ENCODE data around the gene CSMD2.

The CSMD2 gene

DNA sequence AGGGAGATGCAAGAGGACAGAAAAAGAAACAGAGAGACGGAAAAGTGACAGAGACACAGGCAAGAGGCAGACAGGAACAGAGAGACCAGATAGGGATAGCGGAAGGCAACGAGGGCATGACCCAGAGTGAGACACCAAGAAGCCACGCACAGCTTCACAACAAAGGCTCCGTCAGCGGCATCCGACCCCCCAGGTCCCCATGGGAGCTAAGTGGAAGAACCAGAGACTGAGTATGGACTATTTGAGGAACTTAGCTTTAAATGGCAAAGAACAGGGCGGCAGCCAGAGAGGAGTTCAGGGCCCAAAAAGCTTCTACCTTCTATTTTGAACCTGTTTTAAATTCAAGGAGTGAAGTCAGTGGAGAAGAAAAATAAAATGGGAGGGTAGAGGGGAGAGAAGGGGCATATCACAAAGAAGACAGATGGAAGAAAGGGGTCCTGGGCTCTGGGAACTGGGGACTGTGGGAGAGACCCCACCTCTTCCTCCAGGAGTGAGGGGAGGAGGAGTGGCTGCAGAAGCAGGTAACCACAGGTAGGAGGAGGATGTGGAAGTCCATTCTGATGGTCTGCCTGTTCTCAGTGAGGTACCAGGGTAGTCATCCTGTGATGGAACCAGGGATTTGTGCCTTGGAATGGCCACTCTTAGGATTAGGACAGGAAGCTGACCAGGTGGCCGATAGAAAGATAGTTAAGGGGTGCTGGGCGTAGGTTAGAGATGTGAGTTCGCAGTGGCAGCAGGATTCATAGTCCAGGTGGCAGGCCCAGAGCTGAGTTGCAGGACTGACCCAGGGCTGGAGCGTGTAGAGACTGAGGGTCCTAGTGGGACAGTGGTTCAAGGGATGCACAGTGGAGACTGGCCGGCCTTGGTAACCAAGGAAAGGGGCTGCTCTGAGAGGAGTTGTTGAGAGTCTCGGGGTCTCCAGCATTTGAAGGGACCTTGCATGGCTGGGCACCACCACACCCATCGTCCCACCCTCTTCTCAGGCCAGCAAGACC is 37.7 kb downstream of the CSMD2 start:
- DNase-seq (ENCODE audit: low read depth) = no peak
- TF ChIP-seq, protein P1, sequence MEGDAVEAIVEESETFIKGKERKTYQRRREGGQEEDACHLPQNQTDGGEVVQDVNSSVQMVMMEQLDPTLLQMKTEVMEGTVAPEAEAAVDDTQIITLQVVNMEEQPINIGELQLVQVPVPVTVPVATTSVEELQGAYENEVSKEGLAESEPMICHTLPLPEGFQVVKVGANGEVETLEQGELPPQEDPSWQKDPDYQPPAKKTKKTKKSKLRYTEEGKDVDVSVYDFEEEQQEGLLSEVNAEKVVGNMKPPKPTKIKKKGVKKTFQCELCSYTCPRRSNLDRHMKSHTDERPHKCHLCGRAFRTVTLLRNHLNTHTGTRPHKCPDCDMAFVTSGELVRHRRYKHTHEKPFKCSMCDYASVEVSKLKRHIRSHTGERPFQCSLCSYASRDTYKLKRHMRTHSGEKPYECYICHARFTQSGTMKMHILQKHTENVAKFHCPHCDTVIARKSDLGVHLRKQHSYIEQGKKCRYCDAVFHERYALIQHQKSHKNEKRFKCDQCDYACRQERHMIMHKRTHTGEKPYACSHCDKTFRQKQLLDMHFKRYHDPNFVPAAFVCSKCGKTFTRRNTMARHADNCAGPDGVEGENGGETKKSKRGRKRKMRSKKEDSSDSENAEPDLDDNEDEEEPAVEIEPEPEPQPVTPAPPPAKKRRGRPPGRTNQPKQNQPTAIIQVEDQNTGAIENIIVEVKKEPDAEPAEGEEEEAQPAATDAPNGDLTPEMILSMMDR (conservative IDR thresholded peaks at IDR 0.05; ENCODE audit: low read length) = no peak
- H3K4me3 ChIP-seq (ENCODE audit: low read length) = no peak overlapping the region

DNA sequence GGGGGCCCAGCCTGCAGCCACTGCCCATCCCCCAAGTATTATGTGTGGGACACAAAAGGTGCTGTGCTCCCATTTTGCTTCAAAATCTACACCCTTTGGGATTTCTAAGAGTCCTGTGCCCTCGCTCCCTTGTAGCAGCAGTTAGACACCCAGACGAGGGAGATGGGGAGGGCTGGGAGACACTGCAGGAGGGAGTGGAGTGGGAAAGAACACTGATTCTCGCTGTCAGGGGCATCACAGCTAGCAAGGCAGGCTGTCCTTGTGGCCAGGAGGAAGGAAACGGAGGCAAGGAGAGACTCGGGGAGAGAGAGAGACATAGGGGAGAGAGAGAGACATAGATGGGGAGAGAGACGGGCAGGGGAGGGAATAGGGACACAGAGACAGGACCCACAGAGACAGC is 38.5 kb downstream of the CSMD2 start:
- DNase-seq (ENCODE audit: low read depth) = no peak
- no peak overlapping the region for H3K4me3 ChIP-seq (ENCODE audit: low read length)
- TF ChIP-seq, protein P1 (conservative IDR thresholded peaks at IDR 0.05; ENCODE audit: low read length) = no peak

DNA sequence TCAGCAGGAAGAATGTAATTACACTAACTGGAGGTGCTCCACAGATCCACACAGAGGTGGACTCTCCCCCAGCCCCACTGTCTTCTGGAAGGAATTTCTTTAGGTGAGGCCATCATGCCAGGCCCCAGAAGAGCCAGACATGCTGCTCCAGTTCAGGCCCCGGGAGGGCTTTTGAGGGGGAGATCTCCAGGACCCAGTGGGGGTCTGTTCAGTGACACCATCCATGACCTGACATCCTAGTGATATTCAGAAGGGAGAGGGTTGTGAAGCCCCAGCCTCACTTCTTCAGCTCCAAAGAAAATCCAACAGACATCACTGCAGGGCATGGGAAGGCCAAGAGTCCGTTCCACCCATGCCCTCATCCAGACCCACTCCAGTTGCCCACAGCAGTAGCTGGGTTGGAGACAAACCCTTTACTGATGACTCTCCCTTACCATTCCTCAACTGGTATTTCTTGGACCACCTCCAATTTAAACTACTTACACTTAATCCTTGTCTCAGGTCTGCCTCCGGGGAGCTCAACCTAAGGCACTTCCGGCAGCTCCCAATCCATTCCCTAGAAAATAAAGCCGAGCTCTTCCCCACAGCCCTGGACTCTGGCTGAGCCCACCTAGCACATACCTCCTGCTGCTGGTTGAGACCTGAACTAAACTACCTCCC is 39.2 kb downstream of the CSMD2 start:
- TF ChIP-seq, protein P1 (conservative IDR thresholded peaks at IDR 0.05; ENCODE audit: low read length) = no peak
- DNase-seq (ENCODE audit: low read depth) = peak; percentile 12
- no peak overlapping the region for H3K4me3 ChIP-seq (ENCODE audit: low read length)

DNA sequence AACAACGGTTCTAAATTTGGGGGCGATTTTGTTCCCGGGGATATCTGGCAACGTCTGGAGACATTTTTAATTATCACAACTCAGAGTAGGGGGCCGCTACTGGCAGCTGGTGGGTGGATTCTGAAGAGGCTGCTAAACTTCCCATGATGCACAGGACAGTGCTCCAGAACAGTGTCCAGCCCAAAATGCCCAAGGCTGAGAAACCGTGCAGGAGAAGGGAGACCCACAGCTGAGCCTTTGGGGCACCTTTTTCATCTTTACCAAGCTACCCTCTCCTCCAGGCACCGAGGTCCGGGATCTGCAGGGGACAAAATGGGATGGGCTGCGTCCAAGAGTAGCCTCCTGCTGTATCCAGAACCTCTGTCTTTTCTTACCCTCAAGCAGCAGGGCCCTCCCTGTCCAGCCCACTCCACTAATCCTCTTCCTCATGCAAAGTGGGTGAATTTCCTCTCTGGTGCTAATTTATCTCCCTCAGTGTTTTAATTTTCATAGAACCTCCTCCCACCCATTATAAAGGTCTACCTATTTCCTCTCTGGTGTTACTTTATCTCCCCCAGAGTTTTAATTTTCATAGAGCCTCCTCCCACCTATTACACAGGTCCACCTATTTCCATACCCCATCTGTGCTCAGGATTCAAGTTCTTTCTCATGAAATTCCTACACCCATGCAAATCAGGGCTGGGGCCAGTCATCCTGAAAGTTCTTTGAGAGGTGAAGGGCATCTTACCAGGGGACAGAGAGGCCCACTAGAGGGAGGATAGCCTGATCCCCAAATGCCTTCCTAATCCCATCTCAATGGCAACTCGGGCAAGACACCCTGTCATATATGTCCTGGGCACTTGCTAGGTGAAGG is 42.7 kb downstream of the CSMD2 start:
- H3K4me3 ChIP-seq (ENCODE audit: low read length) = no peak overlapping the region
- no peak for DNase-seq (ENCODE audit: low read depth)
- TF ChIP-seq, protein P1 (conservative IDR thresholded peaks at IDR 0.05; ENCODE audit: low read length) = no peak

DNA sequence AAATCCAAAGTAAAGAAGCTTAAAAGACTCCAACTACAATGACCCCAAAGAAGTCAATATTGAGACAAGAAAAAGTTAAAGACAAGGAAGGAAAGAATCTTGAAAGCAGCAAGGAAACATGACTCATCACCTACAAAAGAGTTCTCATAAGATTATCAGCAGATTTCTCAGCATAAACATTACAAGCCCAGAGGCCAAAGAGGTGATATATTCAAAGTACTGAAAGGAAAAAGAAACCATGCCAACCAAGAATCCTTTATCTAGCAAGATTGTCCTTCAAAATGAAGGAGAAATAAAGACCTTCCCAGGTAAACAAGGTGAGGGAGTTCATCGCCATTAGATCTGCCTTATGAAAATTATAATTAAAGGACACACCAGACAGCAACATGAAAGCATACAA is 49.8 kb downstream of the CSMD2 start:
- TF ChIP-seq, protein P1 (conservative IDR thresholded peaks at IDR 0.05; ENCODE audit: low read length) = no peak
- no peak for DNase-seq (ENCODE audit: low read depth)
- H3K4me3 ChIP-seq (ENCODE audit: low read length) = no peak overlapping the region

DNA sequence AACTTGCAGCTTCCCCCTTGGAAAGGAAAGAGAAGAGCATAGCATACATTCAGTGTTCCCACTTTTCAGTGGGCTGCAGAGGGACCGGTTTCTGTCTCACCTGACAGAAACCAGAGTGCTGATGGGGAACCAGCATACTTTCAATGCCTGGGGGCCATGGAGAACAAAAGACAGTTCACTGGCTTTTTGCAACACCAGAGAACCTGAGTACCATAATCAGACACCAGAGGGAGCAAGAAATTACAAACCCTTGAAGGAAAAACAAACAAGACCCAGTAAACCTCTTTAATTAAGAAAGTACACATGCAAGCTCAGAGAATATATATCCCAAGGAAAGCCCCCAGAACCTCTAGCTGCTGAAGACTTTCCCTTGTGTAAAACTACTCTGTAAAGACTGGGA is 51.1 kb downstream of the CSMD2 start:
- TF ChIP-seq, protein P1 (conservative IDR thresholded peaks at IDR 0.05; ENCODE audit: low read length) = peak; percentile 62
- no peak overlapping the region for H3K4me3 ChIP-seq (ENCODE audit: low read length)
- DNase-seq (ENCODE audit: low read depth) = peak; percentile 39

Measured in AG10803 (cell line).